Measurements from ENCODE around the gene LRRN4.
"Not testable (repeated sequence)": the region's sequence is repeated elsewhere in the genome, so short reads cannot be mapped to it uniquely, and the experiment has no call there.

Gene LRRN4

GRCh38 chr20:6055981-6056569 is 2.2 kb upstream of the LRRN4 start:
- no peak for TF ChIP-seq CTCF (IDR thresholded peaks at IDR 0.05; ENCODE audit: control insufficient read depth, insufficient read depth, low read depth, low read length, missing control alignments)
- no peak overlapping the region for H3K4me3 ChIP-seq (ENCODE audit: control insufficient read depth, low read depth, low read length)
- DNase-seq (ENCODE audit: low read depth), result no peak

- H3K4me3 ChIP-seq (ENCODE audit: control insufficient read depth, low read depth, low read length), result no peak overlapping the region
- no peak for DNase-seq (ENCODE audit: low read depth)
- no peak for TF ChIP-seq CTCF (IDR thresholded peaks at IDR 0.05; ENCODE audit: control insufficient read depth, insufficient read depth, low read depth, low read length, missing control alignments)
Measured at GRCh38 chr20:6055161-6055783, 1.4 kb upstream of the LRRN4 start.

DNA sequence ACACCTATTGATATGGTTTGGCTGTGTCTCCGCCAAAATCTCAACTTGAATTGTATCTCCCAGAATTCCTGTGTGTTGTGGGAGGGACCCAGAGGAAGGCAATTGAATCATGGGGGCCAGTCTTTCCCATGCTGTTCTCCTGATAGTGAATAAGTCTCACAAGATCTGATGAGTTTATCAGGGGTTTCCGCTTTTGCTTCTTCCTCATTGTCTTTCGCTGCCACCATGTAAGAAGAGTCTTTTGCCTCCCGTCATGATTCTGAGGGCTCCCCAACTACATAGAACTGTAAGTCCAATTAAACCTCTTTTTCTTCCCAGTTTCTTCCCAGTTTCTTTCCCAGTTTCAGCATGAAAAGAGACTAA is 810 bp upstream of the LRRN4 start:
- not testable (repeated sequence) for H3K4me3 ChIP-seq (ENCODE audit: control insufficient read depth, low read depth, low read length); DNase-seq (ENCODE audit: low read depth)

DNA sequence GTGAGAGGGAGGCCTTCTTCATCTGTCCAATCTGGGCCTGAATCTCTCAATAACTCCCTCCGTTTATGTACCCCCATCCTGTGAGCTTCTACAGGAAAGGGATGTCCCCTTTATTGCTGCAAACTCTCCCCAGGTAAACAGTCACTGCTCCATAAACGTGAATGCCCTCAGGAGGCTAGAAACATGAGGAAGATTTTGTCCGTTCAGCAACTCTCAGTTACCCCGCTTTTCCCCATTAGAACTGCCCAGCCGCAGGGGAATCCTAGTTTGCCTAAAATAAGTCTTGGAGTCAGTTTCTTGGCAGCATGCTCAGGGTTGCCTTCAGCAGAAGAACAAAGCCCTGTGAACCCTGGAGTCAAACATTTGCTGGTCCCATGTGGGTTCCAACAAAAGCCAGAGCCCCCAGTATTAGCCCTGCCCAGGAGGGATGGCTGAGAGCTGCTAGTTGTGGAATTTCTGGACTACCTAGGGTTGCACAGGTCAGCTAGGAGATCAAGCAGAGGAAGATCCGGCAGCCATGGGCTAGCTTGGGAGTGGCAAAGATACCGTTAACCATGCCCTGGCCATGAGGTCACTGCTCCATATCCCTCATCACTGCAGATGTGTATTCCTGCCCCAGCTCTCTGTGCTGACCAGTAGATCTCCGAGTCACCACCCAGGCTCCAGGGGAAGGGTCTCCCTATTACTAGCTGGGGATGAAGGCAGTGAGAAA is 640 bp downstream of the LRRN4 start:
- DNase-seq (ENCODE audit: low read depth), result no peak
- TF ChIP-seq CTCF (IDR thresholded peaks at IDR 0.05; ENCODE audit: control insufficient read depth, insufficient read depth, low read depth, low read length, missing control alignments), result no peak
- no peak overlapping the region for H3K4me3 ChIP-seq (ENCODE audit: control insufficient read depth, low read depth, low read length)

- peak overlapping the region; percentile 34; the same call in 1 of the 2 replicates for H3K4me3 ChIP-seq (ENCODE audit: control insufficient read depth, low read depth, low read length)
- no peak for TF ChIP-seq CTCF (IDR thresholded peaks at IDR 0.05; ENCODE audit: control insufficient read depth, insufficient read depth, low read depth, low read length, missing control alignments)
- peak; percentile 48 for DNase-seq (ENCODE audit: low read depth)
Measured at GRCh38 chr20:6051505-6051904, 2.4 kb downstream of the LRRN4 start.

DNA sequence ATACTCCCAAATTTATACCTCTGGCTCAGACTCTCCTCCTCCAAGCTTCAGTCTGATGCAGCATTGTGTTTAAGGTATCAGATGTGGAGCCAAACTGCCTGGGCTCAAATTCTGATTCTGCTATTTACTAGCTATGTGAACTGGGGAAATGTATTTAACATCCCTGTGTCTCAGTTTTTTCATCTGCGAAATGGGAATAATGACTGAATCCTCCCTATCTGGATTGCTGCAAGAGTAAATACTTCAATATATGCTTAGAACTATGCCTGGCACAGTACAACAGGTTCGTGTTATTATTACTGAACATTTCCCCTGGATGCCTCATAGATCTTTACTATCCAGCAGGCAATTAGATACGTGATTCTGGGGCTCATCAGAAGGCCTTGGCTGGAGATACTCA is 5.5 kb downstream of the LRRN4 start:
- no peak for DNase-seq (ENCODE audit: low read depth)
- H3K4me3 ChIP-seq (ENCODE audit: control insufficient read depth, low read depth, low read length), result no peak overlapping the region
- TF ChIP-seq CTCF (IDR thresholded peaks at IDR 0.05; ENCODE audit: control insufficient read depth, insufficient read depth, low read depth, low read length, missing control alignments), result no peak

DNA sequence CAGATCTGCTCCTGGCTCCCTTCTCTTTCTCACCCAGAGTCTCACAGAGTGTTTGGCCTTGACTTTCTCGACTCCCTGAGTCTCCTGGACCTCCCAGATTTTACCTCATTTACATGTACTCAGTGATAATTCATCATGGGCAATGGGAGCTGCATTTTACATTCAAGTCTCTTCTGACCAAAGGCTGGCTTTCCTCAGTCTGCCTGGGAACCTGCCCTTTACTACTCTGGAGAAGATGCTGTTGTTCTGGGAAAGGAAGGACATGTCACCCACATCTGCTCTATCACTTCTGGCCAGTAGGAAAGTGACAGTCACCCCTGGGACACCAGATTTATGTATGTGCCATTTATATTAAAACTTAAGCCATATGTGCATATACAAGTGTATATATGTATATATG is 7.4 kb downstream of the LRRN4 start:
- TF ChIP-seq CTCF (IDR thresholded peaks at IDR 0.05; ENCODE audit: control insufficient read depth, insufficient read depth, low read depth, low read length, missing control alignments), result no peak
- no peak for DNase-seq (ENCODE audit: low read depth)
- no peak overlapping the region for H3K4me3 ChIP-seq (ENCODE audit: control insufficient read depth, low read depth, low read length)
